Measurements from ENCODE around the gene TRMT1. TPM values are rescaled to one million over a fixed set of nuclear protein-coding genes. Genes with fewer than 3 reads are reported as not detected.
A peak's percentile ranks its signal among the peaks of the same experiment; 100 is the strongest.

The TRMT1 gene
- total and polyA plus RNA-seq, 2 donors (not counting 1 experiment from before 2014, with no cell fraction given) = 91.8 to 281 TPM

DNA sequence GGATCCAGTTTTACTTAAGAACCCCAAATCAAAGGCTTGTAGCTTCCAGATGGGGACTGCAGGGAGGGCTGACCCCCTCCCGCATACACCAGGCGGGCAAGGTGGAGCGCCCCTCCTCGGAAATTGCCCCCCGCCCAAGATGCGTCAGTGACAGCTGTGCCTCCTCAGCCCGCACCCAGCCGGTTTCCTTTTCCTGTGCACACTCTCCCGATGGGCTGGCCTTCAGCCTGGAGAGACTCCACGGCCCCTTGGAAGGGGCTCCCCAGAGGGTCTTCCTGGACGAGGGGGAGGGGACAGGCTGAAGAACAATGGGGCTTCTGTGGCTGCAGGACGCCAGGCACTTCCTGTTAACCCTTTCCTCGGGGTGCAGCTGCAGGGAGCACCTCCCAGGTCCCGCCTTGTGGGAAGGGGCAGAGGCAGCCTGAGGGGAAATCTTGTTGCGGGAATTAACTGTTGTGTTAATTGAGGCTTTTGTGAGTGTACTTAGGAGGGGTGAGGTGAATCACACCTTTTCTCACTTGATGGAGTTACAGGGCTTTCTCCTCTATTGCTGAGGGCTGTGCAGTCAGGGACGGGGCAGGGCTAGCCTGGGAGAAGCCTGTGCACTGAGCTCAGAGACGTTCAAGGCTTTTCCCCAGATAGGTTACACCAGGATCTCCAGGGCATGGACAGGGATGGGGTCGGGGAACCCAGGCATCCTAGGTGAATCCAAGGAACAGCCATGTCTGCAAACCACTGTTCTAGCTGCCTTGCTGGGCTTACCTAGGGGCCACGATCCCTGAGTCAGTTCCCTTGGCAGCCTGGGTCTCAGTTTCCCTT, 48.0 kb upstream of the TRMT1 start:
- no peaks in the 10 kb centered on the region for H4K20me1 ChIP-seq (ENCODE audit: control insufficient read depth, insufficient read depth, low read length, poor library complexity, severe bottlenecking)
- H3K9me3 ChIP-seq (ENCODE audit: control extremely low read depth in 1 of 3, control insufficient read depth in 2 of 3, insufficient read depth in 1 of 3, low read length in 2 of 3) = no peaks in the 10 kb centered on the region
- peaks cover 86 to 100% of the 10 kb centered on the region in 2 donors for H3K4me1 ChIP-seq (ENCODE audit: control insufficient read depth in 2 of 2, insufficient read depth in 2 of 2, low read length in 2 of 2)
- 9% methylated on average over 16 of the region's 19 CpGs for WGBS (ENCODE audit: insufficient coverage)
- Mint-ChIP-seq H3K27ac (peak overlapping the region; percentile 97), H3K27me3 (no peaks in the 10 kb centered on the region), H3K4me3 (peak overlapping the region; percentile 92), H3K9me3 (ENCODE audit: insufficient read depth) (no peaks in the 10 kb centered on the region), H3K4me1 (peaks cover 71% of the 10 kb centered on the region)
- DNase-seq = peak; percentile 63
- H3K79me2 ChIP-seq (ENCODE audit: control insufficient read depth, insufficient read depth, low read length) = peaks cover 16% of the 10 kb centered on the region
- ATAC-seq (ENCODE audit: low read depth) = no peak
- no peaks in the 10 kb centered on the region for H3K27me3 ChIP-seq (replicated peaks in 1 of 4; ENCODE audit: control extremely low read depth in 1 of 4, control insufficient read depth in 3 of 4, insufficient read depth in 4 of 4, low read length in 3 of 4)
- CTCF ChIA-PET = interaction anchor here (0.6 to 12.6 kb wide), 11 partner anchors 9 to 276 kb away, joined by 3 to 154 read pairs (median 5); no protein-coding TSS in a partner anchor
- TF ChIP-seq, protein P1, sequence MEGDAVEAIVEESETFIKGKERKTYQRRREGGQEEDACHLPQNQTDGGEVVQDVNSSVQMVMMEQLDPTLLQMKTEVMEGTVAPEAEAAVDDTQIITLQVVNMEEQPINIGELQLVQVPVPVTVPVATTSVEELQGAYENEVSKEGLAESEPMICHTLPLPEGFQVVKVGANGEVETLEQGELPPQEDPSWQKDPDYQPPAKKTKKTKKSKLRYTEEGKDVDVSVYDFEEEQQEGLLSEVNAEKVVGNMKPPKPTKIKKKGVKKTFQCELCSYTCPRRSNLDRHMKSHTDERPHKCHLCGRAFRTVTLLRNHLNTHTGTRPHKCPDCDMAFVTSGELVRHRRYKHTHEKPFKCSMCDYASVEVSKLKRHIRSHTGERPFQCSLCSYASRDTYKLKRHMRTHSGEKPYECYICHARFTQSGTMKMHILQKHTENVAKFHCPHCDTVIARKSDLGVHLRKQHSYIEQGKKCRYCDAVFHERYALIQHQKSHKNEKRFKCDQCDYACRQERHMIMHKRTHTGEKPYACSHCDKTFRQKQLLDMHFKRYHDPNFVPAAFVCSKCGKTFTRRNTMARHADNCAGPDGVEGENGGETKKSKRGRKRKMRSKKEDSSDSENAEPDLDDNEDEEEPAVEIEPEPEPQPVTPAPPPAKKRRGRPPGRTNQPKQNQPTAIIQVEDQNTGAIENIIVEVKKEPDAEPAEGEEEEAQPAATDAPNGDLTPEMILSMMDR (IDR thresholded peaks at IDR 0.05) = no peak
- no peak for TF ChIP-seq EZH2 (IDR thresholded peaks at IDR 0.05; ENCODE audit: borderline replicate concordance, insufficient read depth, low read depth, low read length, poor library complexity, severe bottlenecking)
- POLR2A ChIA-PET = interaction anchor here (0.6 to 7.1 kb wide), 11 partner anchors 10 to 1206 kb away, joined by 3 to 64 read pairs (median 6); no protein-coding TSS in a partner anchor
- peak overlapping the region; percentile 43 for H3K9ac ChIP-seq (ENCODE audit: low read length)
- H3K36me3 ChIP-seq (replicated peaks in 1 of 2; ENCODE audit: control extremely low read depth in 1 of 2, control insufficient read depth in 1 of 2, extremely low read depth in 1 of 2, insufficient read depth in 2 of 2, low read length in 1 of 2) = no peaks in the 10 kb centered on the region
- H3K27ac ChIP-seq (ENCODE audit: low read length in 2 of 2) = peak overlapping the region; percentile 85 to 94
- H3K4me3 ChIP-seq (ENCODE audit: control extremely low read depth in 1 of 5, extremely low read depth in 1 of 5, insufficient read depth in 1 of 5, low read depth in 2 of 5, low read length in 4 of 5) = peak overlapping the region in 4 of 5 experiments; percentile 16 to 51 (median 30)
- intact Hi-C loops (cut with micrococcal nuclease) = loop anchor here (5.0 kb wide), 1 partner anchor 1218 kb away; the partner anchor contains the start of gene ADGRE5
- H3K4me2 ChIP-seq (replicated peaks; ENCODE audit: low read depth, low read length, poor library complexity, severe bottlenecking) = peak overlapping the region; percentile 94
- H2AFZ ChIP-seq (ENCODE audit: insufficient read depth, low read depth, low read length, poor library complexity, severe bottlenecking) = peak overlapping the region; percentile 84

All from B cell (primary cell).